ENCODE measurements around the gene VEGFA. TPM values are rescaled to one million over a fixed set of nuclear protein-coding genes. Genes with fewer than 3 reads are reported as not detected.
"Not testable (repeated sequence)": the region's sequence is repeated elsewhere in the genome, so short reads cannot be mapped to it uniquely, and the experiment has no call there.

The VEGFA gene
- total RNA-seq, 1 donor from 2014 or later: 249 TPM

DNA sequence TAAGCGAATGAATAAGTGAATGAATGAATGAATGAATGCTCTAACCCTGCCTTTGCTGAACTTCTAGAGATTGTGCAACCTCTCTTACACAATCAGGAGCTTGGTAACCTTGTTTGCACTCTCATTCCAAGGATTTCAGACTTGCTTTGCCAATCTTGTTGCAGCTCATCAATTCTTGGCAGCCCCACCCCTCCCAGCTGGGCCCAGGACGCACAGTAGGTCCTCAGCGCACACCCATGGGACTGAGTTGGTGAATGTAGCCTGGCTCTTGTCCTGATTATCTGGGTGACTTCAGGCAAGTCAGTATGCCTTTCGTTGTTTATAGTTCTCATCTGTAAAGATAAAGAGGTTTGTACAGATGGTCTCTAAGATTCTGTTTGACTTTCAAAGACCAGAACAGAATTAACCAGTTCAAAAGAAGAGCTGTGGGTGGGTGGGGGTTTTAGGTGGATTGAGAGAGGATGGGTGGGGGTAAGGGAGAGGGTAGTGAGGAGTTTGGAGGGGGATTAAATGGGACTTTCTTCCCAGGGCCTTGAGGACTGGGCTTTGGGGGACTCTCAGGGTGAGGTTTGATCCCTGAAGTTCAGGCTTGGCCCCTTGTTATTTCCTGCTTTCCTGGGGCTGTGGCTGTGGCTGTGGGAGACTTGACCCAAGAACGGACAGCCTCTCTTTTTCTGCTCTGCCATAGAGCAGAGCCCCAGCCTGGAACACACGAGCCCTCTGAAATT lies 33.2 kb downstream of the VEGFA start:
- peak; percentile 82 for DNase-seq (ENCODE audit: low read depth)

DNA sequence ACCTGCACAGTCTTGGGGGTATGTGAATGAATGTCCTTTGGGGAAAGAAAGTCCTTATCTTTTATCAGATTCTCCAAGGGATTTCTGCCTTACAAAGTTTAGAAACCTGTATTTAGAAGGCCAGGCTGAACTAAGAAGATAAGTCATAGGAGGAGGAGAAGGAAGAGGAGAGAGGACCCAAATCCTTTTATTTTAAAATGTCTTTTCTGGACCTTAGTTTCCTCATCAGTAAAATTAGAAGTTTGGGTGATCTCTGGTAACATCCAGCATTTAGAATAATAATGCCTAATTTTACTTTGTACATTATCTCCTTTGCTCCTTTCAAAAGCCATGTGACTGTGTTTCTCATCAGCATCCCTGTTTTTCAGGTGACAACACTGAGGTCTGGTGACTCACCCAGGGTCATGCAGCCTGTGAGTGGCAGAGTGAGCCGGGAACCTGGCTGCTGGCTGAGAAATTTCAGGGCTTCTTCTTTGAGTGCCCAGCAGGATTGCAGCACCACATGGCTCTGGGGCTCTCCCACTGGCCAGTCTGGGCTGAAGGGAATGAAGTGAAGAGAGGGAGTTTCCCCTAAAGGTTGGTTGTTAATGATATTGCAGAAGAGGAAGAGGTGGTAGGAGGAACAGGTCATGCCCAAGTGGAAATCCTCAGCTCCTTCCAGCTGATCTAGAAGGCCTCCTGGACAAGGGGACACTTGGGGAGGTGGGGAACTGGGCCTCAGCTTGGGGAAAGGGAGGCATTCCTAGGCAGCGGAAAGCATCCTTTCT lies 34.0 kb downstream of the VEGFA start:
- peak; percentile 93 for DNase-seq (ENCODE audit: low read depth)

DNA sequence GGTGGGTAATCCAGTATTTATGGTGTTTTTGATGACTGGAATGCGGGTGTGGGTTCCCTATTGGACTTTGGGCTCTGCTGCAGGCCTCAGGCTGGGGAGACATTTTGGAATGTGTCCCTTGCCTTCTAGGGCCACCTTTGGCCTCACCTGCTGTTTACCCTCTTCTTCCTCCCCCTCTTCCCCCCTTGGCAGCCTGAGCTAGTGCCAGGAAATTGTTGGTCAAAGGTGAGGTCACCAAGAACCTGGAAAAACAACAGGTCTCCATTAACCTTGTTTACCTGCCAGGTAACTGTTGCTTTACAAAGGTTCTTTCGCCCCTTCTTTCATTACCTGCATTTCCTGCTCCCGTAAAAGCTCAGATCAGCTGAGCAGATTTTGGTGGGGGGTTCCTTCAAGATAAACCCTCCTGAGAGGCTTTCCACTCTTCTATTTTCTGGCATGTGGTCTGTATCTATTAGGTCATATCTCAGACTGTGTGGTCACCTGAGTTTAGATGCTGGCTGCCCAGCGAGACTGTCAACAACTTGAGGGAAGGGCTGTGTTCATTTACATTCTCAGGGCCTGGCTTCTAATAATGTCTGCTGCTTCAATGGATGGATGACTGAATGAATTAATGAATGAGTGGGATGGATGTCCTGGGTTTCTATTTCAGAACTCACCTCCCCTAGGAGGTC lies 34.7 kb downstream of the VEGFA start:
- DNase-seq (ENCODE audit: low read depth): no peak

DNA sequence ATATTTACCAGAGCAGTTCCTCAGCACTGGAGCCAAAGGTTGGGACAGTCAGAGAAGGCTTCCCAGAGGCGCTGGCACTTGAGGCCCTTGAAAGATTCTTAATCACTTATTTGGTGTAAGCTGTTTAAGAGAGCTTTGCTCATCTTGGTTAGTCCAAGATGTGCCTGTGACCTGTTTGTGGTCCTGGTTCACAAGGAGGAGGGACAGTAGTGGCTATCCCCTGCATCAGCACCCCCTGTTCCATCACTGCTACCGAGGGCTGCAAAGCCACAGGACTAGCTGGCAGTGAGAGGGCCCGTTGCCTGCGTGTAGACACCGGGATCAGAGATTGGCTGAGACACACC lies 35.7 kb downstream of the VEGFA start:
- no peak for DNase-seq (ENCODE audit: low read depth)

DNA sequence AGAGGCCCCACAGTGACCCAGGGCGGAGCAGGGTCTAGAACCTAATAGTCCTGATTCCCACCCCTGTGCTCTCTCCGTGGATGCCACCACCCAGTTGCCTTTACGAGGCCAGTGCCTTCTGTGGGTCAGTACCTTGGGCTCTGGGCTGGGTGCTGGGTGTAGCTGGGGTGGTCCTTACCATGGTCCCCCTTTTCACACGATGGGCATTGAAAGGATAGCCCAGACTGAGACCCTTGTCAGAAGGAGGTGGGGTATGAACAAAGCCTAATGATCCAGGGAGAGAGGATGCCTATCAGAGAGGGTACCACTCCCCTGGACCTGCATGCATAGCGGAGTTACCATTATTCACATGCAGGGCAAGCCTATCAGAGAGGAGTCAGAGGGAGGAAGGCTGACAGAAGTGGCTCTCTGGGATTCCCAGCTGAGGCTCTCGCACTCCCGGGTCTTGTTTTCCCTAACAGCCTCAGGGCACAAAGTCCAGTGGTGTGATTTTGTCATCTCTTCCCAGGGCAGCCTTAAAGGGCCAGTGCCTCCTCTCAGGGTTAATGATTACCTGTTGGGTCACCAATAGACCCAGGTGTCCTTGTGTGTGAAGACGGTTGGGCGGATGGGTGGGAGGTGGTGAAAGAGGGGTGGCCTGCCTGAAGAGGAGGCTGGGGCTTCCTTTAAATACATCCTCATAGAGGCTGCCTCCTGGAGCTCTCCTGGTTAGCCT lies 36.2 kb downstream of the VEGFA start:
- DNase-seq (ENCODE audit: low read depth): peak; percentile 89

DNA sequence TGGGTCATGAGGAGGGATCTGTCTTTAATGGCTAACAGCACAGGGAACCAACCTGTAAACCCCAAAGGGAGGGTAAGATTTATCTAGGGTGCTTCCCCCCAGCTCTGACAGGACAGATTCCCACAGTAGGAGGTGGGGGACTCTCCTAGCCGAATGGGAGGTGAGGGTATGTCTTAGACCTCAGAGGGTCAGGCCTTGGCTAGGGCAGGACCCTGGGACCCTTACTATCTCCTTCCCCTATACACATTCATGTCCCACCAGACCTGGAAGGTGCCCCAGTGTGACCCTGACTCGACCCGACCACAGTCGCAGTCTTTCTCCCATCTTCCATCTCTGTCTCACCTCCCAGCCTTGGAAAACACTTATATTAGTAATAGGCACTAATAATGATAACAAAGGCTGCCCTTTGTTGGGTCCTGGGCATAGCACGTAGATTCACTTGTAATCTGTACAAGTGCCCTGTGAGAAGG lies 36.8 kb downstream of the VEGFA start:
- DNase-seq (ENCODE audit: low read depth): no peak

DNA sequence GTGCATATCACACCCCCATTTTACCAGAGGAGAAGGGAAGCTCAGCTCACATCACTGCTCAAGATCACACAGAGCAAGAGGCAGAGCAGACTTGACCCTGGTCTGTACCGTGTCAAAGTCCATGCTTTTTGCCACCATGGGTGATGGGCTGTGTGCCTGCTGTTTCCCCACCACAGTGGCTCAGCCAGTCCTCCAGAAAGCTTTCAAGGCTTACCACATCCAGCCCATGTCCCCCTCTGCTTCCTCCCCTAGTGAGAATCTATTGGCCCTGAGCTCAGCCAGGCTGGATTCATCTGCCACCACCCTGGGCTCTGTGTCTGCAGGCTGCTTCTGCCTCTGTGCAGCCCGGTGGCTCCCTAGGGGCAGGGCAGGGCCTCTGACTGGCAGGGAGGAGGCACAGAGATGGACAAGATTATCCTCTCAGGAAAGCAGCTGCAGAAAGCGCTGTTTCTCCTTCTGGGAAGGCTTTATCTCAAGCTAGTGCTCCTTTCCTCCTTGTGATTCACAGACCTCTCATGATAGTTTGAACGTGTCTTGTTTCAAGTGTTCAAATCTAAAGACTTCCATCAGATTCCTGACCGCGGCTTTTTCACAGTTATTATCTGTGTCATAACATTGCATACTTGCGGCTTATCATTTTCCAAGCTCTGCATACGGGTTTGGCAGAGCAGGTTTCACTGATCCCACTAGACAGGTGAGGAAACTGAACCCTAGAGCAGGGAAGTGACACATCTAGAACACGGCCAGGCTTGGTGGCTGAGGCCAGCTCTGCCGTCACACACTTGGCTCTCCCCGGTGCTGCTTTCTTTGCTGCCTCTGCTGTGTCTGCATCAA lies 37.4 kb downstream of the VEGFA start:
- peak; percentile 39 for DNase-seq (ENCODE audit: low read depth)

DNA sequence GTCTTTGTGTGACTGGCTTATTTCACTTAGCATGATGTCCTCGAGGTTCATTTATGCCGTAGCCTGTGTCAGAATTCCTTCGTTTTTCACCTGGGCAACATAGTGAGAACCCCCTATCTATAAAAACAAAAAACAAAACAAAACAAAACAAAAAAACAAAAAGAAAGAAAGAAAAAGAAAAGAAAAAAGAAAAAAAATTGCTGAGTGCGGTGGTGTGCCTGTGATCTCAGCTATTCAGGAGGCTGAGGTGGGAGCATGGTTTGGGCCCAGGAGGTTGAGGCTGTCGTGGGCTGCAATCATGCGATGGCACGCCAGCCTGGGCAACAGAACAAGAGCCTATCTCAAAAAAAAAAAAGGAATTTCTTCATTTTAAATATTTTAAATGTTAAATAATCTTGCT lies 38.4 kb downstream of the VEGFA start:
- no peak for DNase-seq (ENCODE audit: low read depth)

DNA sequence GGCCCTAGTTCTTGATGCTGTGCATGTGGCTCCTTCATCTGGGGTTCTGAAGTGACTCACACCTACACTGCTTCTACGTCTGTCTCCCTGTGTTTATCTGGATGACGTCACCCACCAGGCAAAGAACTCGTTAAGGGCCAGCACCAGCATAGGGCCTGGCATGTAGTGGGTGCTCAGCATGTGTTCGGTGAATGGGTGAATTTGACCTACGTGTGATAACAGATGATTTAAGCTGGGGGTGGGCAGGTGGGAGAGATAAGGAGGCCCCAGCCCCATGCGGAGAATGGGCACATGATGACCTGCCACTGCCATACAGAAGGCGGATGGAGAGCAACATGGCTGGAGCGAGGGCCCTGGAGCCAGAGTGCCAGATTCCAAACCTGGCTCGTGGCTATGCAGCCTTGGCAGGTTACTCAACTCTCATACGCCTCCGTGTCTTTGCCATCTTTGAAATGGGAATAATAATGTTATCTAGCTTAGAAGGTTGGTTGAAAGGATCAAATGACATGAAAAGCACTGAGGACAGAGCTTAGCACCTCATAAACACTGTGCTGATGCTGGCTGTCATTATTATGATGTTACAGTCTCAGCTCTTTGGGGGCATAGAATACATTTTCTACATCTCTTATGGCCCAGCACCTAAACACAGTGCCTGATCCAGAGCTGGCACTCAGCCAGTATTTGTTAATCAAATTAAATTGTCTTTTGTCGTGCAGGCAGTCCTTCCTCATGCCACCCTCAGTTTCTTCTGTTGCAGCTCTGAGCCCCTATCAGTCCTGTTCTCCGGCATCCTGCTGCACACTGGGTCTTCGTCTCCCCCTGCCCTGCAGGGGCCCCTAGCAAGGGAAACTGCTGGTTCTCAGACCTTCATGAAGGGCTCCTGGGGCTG lies 39.6 kb downstream of the VEGFA start:
- peak; percentile 58 for DNase-seq (ENCODE audit: low read depth)

DNA sequence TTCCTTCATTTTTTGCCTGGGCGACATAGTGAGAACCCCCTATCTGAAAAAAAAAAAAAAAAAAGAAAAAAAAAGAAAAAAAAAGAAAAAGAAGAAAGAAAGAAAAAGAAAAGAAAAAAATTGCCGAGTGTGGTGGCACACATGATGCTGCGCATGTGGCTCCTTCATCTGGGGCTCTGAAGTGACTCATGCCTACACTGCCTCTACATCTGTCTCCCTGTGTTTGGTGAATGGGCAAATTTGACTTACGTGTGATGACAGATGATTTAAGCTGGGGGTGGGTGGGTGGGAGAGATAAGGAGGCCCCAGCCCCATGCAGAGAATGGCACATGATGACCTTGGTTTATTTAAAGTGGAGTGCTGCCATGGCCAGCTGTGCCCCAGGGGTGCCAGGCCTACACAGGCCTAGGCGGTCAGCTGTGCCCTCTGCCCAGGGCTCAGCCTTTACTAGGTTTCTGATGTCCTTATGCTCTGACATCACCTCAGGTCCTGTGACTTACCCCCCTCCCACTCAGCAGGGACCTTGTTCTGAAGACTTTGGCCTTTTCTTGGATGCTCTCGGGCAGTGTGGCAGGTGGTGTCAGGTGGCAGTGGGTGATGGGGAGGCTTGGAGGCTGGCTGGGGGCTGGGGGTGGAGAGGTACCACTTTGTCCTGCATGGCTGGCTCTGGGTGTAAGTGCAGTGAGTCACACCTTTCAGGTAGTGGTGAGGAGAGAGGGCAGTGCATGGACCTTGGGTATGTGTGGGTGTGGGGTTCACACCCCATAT lies 41.1 kb downstream of the VEGFA start:
- DNase-seq (ENCODE audit: low read depth): peak; percentile 50

DNA sequence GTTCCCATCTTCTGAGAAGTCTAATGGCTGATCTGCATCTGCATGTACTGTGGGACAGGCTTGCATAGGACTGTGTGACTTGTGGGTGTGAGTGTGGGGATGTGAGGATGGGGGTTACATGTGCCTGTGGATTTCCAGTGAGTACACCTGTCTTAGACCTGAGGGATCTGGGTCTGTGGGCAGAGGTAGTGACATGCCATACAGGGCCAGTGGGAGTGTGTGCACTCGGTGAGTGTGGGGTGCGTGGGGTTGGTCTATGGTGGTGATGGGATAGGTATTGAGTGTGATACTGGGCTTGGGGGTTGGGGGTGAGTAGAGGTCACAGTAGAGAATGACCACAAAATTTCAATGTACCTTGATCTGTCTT lies 41.7 kb downstream of the VEGFA start:
- DNase-seq (ENCODE audit: low read depth): no peak

DNA sequence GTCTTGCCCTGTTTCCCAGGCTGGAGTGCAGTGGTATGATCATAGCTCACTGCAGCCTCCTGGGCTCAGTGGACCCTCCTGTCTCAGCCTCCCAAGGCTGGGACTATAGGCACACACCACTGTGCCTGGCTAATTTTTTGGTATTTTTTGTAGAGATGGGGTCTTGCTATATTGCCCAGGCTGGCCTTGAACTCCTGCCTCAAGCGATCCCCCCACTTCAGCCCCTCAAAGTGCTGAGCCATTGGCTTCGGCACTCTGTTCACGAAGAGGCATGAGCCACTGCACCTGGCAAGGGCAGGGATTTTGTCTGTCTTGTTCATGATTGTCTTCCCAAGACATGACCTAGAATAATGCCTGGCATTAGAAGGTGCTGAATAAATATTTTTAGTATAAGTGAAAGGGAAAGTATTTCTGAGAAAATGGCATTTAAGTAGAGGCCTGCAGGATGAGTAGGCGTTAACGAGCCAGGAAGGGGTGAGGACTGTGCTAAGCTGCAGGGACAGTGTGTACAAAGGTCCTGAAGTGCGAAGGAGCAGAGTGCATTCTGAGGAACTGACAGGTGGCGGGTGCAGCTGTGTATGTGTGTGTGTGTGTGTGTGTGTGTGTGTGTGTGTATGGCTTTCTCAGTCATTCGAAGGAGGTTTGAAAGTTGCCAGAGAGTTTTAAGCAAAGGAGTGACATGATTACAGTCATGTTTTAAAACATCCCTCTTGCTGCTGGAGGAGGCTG lies 43.0 kb downstream of the VEGFA start:
- DNase-seq (ENCODE audit: low read depth): peak; percentile 66

DNA sequence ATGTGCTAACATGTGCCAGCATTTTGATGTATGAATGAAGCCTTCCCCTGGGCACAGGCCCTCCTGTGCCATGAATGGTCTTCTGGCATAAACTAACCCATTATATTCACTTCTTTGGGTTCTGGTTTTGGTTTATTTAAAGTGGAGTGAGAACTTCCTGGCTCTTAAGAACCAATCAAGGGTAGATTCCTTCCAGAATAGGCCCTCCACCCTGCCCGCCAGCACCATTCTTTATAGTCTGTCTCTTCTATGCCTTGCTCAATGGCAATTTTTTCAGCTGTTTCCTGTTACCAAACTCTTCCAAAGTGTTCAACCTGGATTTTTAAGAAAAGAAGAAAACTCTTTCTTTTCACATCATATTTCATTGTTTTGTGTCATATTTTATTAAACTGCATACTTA lies 44.1 kb downstream of the VEGFA start:
- DNase-seq (ENCODE audit: low read depth): no peak

DNA sequence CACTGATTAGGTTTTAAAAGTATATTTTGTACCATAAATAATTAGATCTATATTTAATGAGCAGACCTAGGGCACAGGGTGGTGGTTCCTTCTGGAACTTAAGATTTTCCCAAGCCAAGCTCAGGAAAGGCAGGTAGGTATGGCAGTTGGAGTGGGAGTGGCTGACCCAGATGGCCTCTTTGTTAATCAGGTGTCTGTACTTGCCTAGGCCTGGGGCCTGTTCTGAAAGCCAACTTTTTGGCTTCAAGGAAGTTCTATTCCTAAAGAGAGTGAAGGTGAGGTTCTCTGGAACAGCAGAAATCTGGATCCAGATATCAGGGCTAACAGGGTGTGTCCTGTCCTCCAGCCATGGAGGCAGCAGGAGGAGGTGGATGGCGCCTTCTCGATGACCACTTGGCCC lies 44.9 kb downstream of the VEGFA start:
- DNase-seq (ENCODE audit: low read depth): no peak

DNA sequence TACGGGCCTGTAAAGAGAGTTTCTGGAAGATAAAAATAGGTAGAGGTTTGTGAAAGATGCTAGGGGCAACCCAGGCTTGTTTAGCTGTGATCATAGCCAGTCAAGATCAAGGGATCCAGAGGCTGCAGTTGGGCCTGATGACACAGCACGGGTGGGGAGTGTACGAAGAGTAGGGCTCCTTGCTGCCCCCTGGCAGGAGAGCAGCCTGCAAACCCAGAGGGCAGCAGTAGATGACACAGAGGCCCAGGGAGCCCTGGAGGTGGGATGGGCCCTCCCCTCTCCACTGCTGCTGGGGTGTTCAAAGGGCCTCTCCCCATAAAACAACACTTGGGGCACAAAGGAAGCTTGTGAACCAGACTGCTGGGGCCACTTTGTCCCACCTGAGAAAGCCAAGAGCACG lies 47.2 kb downstream of the VEGFA start:
- no peak for DNase-seq (ENCODE audit: low read depth)

DNA sequence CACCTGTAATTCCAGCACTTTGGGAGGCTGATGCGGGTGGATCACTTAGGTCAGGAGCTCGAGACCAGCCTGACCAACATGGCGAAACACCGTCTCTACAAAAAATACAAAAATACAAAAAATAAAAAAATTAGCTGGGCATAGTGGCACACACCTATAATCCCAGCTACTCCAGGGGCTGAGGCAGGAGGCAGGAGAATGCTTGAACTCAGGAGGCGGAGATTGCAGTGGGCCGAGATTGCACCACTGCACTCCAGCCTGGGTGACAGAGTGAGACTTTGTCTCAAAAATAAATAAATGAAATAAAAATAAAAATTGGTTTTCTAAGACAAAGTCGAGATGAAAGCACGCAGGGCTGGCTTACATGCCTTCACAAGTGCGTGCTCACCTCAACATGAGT lies 49.0 kb downstream of the VEGFA start:
- DNase-seq (ENCODE audit: low read depth): not testable (repeated sequence)

DNA sequence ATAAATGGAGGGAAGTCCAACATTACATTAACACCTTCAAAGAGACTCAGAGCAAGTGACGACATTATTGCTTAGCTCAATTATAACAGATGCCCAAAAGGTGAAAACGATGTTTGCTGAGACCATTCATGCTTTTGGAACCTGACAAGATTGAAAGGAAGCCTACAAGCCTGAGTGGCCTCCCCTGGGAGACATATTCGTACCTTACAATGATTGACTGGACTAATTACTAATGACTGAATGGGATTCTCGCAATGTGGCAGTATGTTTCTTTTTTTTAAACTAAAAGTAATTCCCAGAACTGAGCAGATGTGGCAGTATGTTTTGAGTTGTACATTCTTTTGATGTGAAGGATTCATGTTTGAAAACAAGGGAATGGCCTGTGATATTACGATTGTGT lies 49.9 kb downstream of the VEGFA start:
- DNase-seq (ENCODE audit: low read depth): no peak

DNA sequence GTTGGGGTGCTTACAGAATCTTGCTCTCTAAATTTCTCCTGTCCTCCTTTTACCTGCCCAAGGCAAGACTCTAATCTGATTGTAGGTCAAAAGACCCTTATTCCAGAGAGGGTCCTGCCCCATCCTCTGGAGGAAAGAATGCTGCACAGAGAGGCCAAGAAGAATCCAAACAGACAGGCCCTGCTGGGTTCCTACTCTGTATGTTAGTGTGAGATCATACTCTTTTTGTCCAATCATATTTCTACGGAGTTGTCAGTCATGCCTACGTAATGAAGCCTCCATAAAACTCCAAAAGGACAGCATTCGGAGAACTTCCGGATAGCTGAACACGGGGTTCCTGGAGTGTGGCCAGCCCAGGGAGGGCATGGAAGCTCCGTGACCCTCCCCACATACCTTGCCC lies 50.5 kb downstream of the VEGFA start:
- no peak for DNase-seq (ENCODE audit: low read depth)
